HepG2 (cell line): ENCODE measurements around the gene TP53TG5. TPM values are rescaled to one million over a fixed set of nuclear protein-coding genes. Genes with fewer than 3 reads are reported as not detected.

Experiments used
- ATAC-seq: fragments of 200-7000 bp; cut with Tn5 transposase; 3 replicates; pipeline ENCODE4 v1.9.1; 2020; ENCODE audit warnings: mild to moderate bottlenecking, moderate library complexity
- BruUV-seq: library from RNA; stranded (reverse); fragments of 400-500 nt; replicated peaks from 2 replicates; lab custom pipeline; 2021; lab: Mats Ljungman, UMichigan
- CTCF ChIA-PET: fragments of 300-600 bp; formaldehyde crosslinking; extraction: SDS; loops from one replicate; lab custom pipeline; 2021; ENCODE audit warnings: low total read pairs, inconsistent platforms, low intra/inter-chr PET ratio; lab: Yijun Ruan, JAX
- POLR2A ChIA-PET: fragments of 350-600 bp; sonication (Branson Sonifier 250); formaldehyde crosslinking; loops from one replicate; lab custom pipeline; 2020; ENCODE audit warnings: antibody characterized with exemption, inconsistent platforms; lab: Yijun Ruan, JAX
- DNase-seq: peaks from one replicate; pipeline ENCODE4 v3.0.0-alpha.2; 2015; ENCODE audit warnings: low spot score
- FAIRE-seq: peaks from 3 replicates; lab custom pipeline; 2011; peaks lifted over from hg19 to GRCh38; lab: Jason Lieb, UNC
- H2AFZ ChIP-seq: one replicate; pipeline ENCODE4 v1.6.1; 2011; ENCODE audit warnings: low read length, inconsistent platforms
- H3K27ac ChIP-seq: fragments of 300-600 bp; 3 replicates; pipeline ENCODE4 v1.8.0; 2011; ENCODE audit warnings: mixed run types, mild to moderate bottlenecking, mixed read lengths, low read length, inconsistent platforms; ENCODE audit not compliant: insufficient read depth; ENCODE audit errors: extremely low read length
- H3K27me3 ChIP-seq, 2 experiments: fragments of 200-600 bp in 1 of 2; 2 replicates in 1 of 2; 3 replicates in 1 of 2; pipeline versions ENCODE4 v1.6.0 to v1.8.0; 2011; ENCODE audit warnings: low read length in 2 of 2, mild to moderate bottlenecking in 2 of 2, moderate library complexity in 2 of 2, inconsistent platforms in 1 of 2; ENCODE audit not compliant: insufficient read depth in 2 of 2, control insufficient read depth in 1 of 2
- H3K36me3 ChIP-seq, 2 experiments: fragments of 200-600 bp in 1 of 2; replicated peaks in 1 of 2; 2 replicates in 1 of 2; 3 replicates in 1 of 2; pipeline versions ENCODE4 v1.5.1 to v1.8.0; 2011; ENCODE audit warnings: low read length in 2 of 2, inconsistent platforms in 1 of 2; ENCODE audit not compliant: insufficient read depth in 2 of 2, control insufficient read depth in 1 of 2
- H3K4me1 ChIP-seq: 2 replicates; pipeline ENCODE4 v1.5.1; 2012; ENCODE audit warnings: low read length, inconsistent platforms; ENCODE audit not compliant: insufficient read depth
- H3K4me2 ChIP-seq: 2 replicates; pipeline ENCODE4 v1.6.0; 2011; ENCODE audit warnings: low read depth, low read length, inconsistent platforms
- H3K4me3 ChIP-seq, 3 experiments: fragments of 200-600 bp in 1 of 3; sonication (generic), shearing (Covaris generic) in 1 of 3; replicated peaks in 1 of 3; 2 replicates each; pipeline ENCODE4 v1.5.1; 2011 to 2016; ENCODE audit warnings: low read length in 3 of 3, inconsistent platforms in 2 of 3, low read depth in 2 of 3, mild to moderate bottlenecking in 2 of 3, control low read depth in 1 of 3, mixed read lengths in 1 of 3; ENCODE audit not compliant: insufficient read depth in 1 of 3
- H3K79me2 ChIP-seq: one replicate; pipeline ENCODE4 v1.6.1; 2011; ENCODE audit warnings: low read length, inconsistent platforms; ENCODE audit not compliant: insufficient read depth
- H3K9ac ChIP-seq: 2 replicates; pipeline ENCODE4 v1.6.0; 2011; ENCODE audit warnings: mild to moderate bottlenecking, low read depth, low read length, inconsistent platforms; ENCODE audit not compliant: insufficient read depth
- H3K9me3 ChIP-seq: 2 replicates; pipeline ENCODE4 v1.5.1; 2012; ENCODE audit warnings: mild to moderate bottlenecking, low read length
- H4K20me1 ChIP-seq: 2 replicates; pipeline ENCODE4 v1.6.0; 2011; ENCODE audit warnings: inconsistent platforms, mild to moderate bottlenecking, low read length, moderate library complexity; ENCODE audit not compliant: insufficient read depth
- ATF3 ChIP-seq: sonication (generic); formaldehyde crosslinking; IDR thresholded peaks from 2 replicates; pipeline ENCODE4 v1.4.0; 2020; ENCODE audit warnings: missing genetic modification reagents
- CBX2 ChIP-seq, 2 experiments: fragments of 200-600 bp in 1 of 2; sonication (generic); formaldehyde crosslinking in 1 of 2; IDR thresholded peaks; 2 replicates each; pipeline versions ENCODE4 v1.7.0 to v1.8.1; 2018 to 2022; ENCODE audit warnings: low read depth in 2 of 2, low read length in 1 of 2, mild to moderate bottlenecking in 1 of 2, missing genetic modification reagents in 1 of 2
- CTCF ChIP-seq: sonication (generic); formaldehyde crosslinking; IDR thresholded peaks from 2 replicates; pipeline ENCODE4 v1.5.0; 2020; ENCODE audit warnings: mild to moderate bottlenecking, missing genetic modification reagents, moderate library complexity
- HDAC2 ChIP-seq: sonication (generic); formaldehyde crosslinking; IDR thresholded peaks from 2 replicates; pipeline ENCODE4 v1.4.0; 2020; ENCODE audit warnings: missing genetic modification reagents
- HMG20A ChIP-seq: IDR thresholded peaks from 2 replicates; pipeline ENCODE4 v1.6.1; 2016; ENCODE audit warnings: borderline replicate concordance
- HNRNPL ChIP-seq: fragments of 200-400 bp; formaldehyde crosslinking; IDR thresholded peaks from 2 replicates; pipeline ENCODE4 v1.6.1; 2017; ENCODE audit warnings: mild to moderate bottlenecking, low read depth, low read length
- PHF20 ChIP-seq: sonication (generic); formaldehyde crosslinking; IDR thresholded peaks from 2 replicates; pipeline ENCODE4 v1.5.0; 2020; ENCODE audit warnings: mild to moderate bottlenecking, missing genetic modification reagents
- PREB ChIP-seq: sonication (generic); formaldehyde crosslinking; IDR thresholded peaks from 2 replicates; pipeline ENCODE4 v1.4.0; 2020; ENCODE audit warnings: missing genetic modification reagents
- RBM22 ChIP-seq: fragments of 200-400 bp; formaldehyde crosslinking; optimal IDR thresholded peaks from 2 replicates; pipeline ENCODE3; 2017; ENCODE audit warnings: mild to moderate bottlenecking, low read length, moderate library complexity
- THAP8 ChIP-seq: sonication (generic); formaldehyde crosslinking; IDR thresholded peaks from 2 replicates; pipeline ENCODE4 v1.5.1; 2020; ENCODE audit warnings: missing genetic modification reagents, mild to moderate bottlenecking, borderline replicate concordance
- ZNF138 ChIP-seq: sonication (generic); formaldehyde crosslinking; IDR thresholded peaks from 2 replicates; pipeline ENCODE4 v1.5.0; 2020; ENCODE audit warnings: mild to moderate bottlenecking, low read depth, missing genetic modification reagents
- WGBS: methylation state at CpG from one replicate; pipeline ENCODE4 v1.1.6; 2017; ENCODE audit warnings: low lambda C conversion rate; 5-methylcytosine and 5-hydroxymethylcytosine counted together
- in situ Hi-C: cut with HindIII; loops from 2 replicates; pipeline ENCODE4 v1.10.0; 2017; ENCODE audit warnings: low pct_unique_long_range_greater_than_20kb; ENCODE audit not compliant: extremely low pct_ligation_motif_present
- intact Hi-C: fragments of 100-400 bp; cut with micrococcal nuclease; formaldehyde crosslinking; loops from one replicate; pipeline ENCODE4 v1.10.0; 2022; ENCODE audit not compliant: unreplicated experiment
- polyA plus RNA-seq, 8 experiments: library from polyadenylated mRNA; depleted of rRNA in 3 of 8; stranded (reverse) in 7 of 8; unstranded in 1 of 8; fragments of >200 nt; fragmentation: Illumina TruSeq in 4 of 8; extraction: Trizol in 4 of 8; gene quantifications; 2 replicates each; pipeline versions ENCODE4 v1.2.1 to v1.2.3, GENCODE V29; 2011 to 2016; ENCODE audit warnings: low read depth in 4 of 8, missing spikeins in 1 of 8, mixed read lengths in 1 of 8; ENCODE audit not compliant: insufficient read depth in 1 of 8
- total RNA-seq, 5 experiments: library from RNA; depleted of rRNA; stranded (reverse); fragments of >200 nt; fragmentation: Illumina TruSeq; extraction: Trizol; gene quantifications; 2 replicates each; pipeline ENCODE4 v1.2.3, GENCODE V29; 2016; ENCODE audit warnings: low read depth in 1 of 5
- TF ChIP-seq, protein P1 (sequence below): IDR thresholded peaks from 2 replicates; pipeline ENCODE4 v1.6.1; 2012; ENCODE audit warnings: low read depth, low read length, improper control_type of control experiment

The TP53TG5 gene
- total and polyA plus RNA-seq, 2 of the 13 experiments (the other 11 are each of a cell fraction or from before 2014, with no cell fraction given) = 0.11 TPM; not detected in 1

GRCh38 chr20:45337367-45338120, 40.6 kb downstream of the TP53TG5 start (continued):
- TF ChIP-seq, protein P1, sequence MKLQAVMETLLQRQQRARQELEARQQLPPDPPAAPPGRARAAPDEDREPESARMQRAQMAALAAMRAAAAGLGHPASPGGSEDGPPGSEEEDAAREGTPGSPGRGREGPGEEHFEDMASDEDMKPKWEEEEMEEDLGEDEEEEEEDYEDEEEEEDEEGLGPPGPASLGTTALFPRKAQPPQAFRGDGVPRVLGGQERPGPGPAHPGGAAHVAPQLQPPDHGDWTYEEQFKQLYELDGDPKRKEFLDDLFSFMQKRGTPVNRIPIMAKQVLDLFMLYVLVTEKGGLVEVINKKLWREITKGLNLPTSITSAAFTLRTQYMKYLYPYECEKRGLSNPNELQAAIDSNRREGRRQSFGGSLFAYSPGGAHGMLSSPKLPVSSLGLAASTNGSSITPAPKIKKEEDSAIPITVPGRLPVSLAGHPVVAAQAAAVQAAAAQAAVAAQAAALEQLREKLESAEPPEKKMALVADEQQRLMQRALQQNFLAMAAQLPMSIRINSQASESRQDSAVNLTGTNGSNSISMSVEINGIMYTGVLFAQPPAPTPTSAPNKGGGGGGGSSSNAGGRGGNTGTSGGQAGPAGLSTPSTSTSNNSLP = peak; percentile 1; the same call in 1 of the 2 replicates
- peak; percentile 18; the same call in 1 of the 2 replicates for TF ChIP-seq PHF20 (CRISPR knock-in tag)

GRCh38 chr20:45336530-45337366, 41.4 kb downstream of the TP53TG5 start:
- DNase-seq = peak; percentile 88
- Histone ChIP-seq H3K4me3 (peak overlapping the region; percentile 31 to 57 (median 32)), H3K27me3 (no peaks in the 10 kb centered on the region), H3K79me2 (peaks cover 37% of the 10 kb centered on the region), H4K20me1 (no peaks in the 10 kb centered on the region), H3K27ac (peak overlapping the region; percentile 80), H3K9me3 (no peaks in the 10 kb centered on the region), H3K9ac (peak overlapping the region; percentile 70), H3K36me3 (peaks cover 10 to 19% of the 10 kb centered on the region in 2 experiments; a peak in 4 of 5 replicates), H3K4me1 (peaks cover 59% of the 10 kb centered on the region), H3K4me2 (peak overlapping the region; percentile 84), H2AFZ (no peak overlapping the region)
- POLR2A ChIA-PET = interaction anchor here (1.1 to 23.9 kb wide), 10 partner anchors 7 to 545 kb away, joined by 3 to 1422 read pairs (median 12); partner anchors contain the start of genes DNTTIP1, PIGT, SDC4 and SYS1
- BruUV-seq = no TSS peak
- in situ Hi-C loops (no loop called here), intact Hi-C loops (loop anchor here (1.0 to 2.0 kb wide), 2 partner anchors 14 to 23 kb away; no protein-coding TSS in a partner anchor)
- peak; percentile 65 for ATAC-seq
- FAIRE-seq = peak; percentile 95
- CTCF ChIA-PET = interaction anchor here (0.8 kb wide), 1 partner anchor 13 kb away, joined by 3 read pairs; no protein-coding TSS in a partner anchor
- WGBS = 55% methylated on average over 10 of the region's 11 CpGs
- TF ChIP-seq CBX2 (IDR thresholded peaks at IDR 0.05; ENCODE audit: low read depth, low read length) = no peak
- no peak for TF ChIP-seq CBX2 (CRISPR knock-in tag; IDR thresholded peaks at IDR 0.05; ENCODE audit: low read depth)
- no peak for TF ChIP-seq ZNF138
- no peak for TF ChIP-seq THAP8 (CRISPR knock-in tag)
- TF ChIP-seq RBM22 = no peak
- peak; percentile 63 for TF ChIP-seq CTCF
- TF ChIP-seq HNRNPL = 0 out of 2 replicates have a peak, but pooled peaks have one; percentile 34
- 0 out of 2 replicates have a peak, but pooled peaks have one; percentile 31 for TF ChIP-seq ATF3 (CRISPR knock-in tag)
- TF ChIP-seq HDAC2 = peak; percentile 53
- peak; percentile 23; the same call in 1 of the 2 replicates for TF ChIP-seq PREB (CRISPR knock-in tag)
- TF ChIP-seq HMG20A = 0 out of 2 replicates have a peak, but pooled peaks have one; percentile 6
